Keratinocyte (primary cell): ENCODE measurements around the gene BHLHE40.
"Not testable (repeated sequence)": the region's sequence is repeated elsewhere in the genome, so short reads cannot be mapped to it uniquely, and the experiment has no call there.

Experiments
- EZH2 ChIP-seq: IDR thresholded peaks from one replicate; pipeline ENCODE4 v1.6.1; 2012; ENCODE audit warnings: inconsistent platforms, mild to moderate bottlenecking, low read length, moderate library complexity
- TF ChIP-seq, protein P1 (sequence below), 3 experiments: IDR thresholded peaks in 1 of 3; conservative IDR thresholded peaks in 1 of 3; optimal IDR thresholded peaks in 1 of 3; 2 replicates in 2 of 3; 3 replicates in 1 of 3; pipeline versions ENCODE3 to v1.5.1; 2011; ENCODE audit warnings: low read length in 3 of 3, mild to moderate bottlenecking in 3 of 3, moderate library complexity in 2 of 3, control low read depth in 1 of 3, inconsistent platforms in 1 of 3; ENCODE audit not compliant: insufficient read depth in 2 of 3; ENCODE audit errors: extremely low read depth in 1 of 3

- not testable (repeated sequence) for TF ChIP-seq EZH2
- TF ChIP-seq, protein P1, sequence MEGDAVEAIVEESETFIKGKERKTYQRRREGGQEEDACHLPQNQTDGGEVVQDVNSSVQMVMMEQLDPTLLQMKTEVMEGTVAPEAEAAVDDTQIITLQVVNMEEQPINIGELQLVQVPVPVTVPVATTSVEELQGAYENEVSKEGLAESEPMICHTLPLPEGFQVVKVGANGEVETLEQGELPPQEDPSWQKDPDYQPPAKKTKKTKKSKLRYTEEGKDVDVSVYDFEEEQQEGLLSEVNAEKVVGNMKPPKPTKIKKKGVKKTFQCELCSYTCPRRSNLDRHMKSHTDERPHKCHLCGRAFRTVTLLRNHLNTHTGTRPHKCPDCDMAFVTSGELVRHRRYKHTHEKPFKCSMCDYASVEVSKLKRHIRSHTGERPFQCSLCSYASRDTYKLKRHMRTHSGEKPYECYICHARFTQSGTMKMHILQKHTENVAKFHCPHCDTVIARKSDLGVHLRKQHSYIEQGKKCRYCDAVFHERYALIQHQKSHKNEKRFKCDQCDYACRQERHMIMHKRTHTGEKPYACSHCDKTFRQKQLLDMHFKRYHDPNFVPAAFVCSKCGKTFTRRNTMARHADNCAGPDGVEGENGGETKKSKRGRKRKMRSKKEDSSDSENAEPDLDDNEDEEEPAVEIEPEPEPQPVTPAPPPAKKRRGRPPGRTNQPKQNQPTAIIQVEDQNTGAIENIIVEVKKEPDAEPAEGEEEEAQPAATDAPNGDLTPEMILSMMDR (optimal IDR thresholded peaks at IDR 0.05 in 1 of 3, IDR thresholded peaks at IDR 0.05 in 1 of 3, conservative IDR thresholded peaks at IDR 0.05 in 1 of 3; ENCODE audit: extremely low read depth in 1 of 3, insufficient read depth in 2 of 3, low read length in 3 of 3) = not testable (repeated sequence)
Measured at GRCh38 chr3:4961865-4962264, 17.4 kb upstream of the BHLHE40 start.
